Fibroblast of the aortic adventitia (primary cell): ENCODE data around the gene SRSF3. TPM values are rescaled to one million over a fixed set of nuclear protein-coding genes. Genes with fewer than 3 reads are reported as not detected.
"Not testable (repeated sequence)": the region's sequence is repeated elsewhere in the genome, so short reads cannot be mapped to it uniquely, and the experiment has no call there.

Source experiments
- DNase-seq: peaks from one replicate; pipeline ENCODE4 v3.0.0-alpha.2; 2010; ENCODE audit warnings: low read depth
- H3K4me3 ChIP-seq: 2 replicates; pipeline ENCODE4 v1.5.1; 2011; ENCODE audit warnings: low read depth, mild to moderate bottlenecking, control low read depth, low read length, moderate library complexity
- total RNA-seq: library from RNA; depleted of rRNA; stranded (reverse); fragments of >200 nt; gene quantifications from 2 replicates; pipeline ENCODE4 v1.2.3, GENCODE V29; 2012; ENCODE audit warnings: low replicate concordance
- TF ChIP-seq, protein P1 (sequence below): IDR thresholded peaks from 2 replicates; pipeline ENCODE4 v1.5.1; 2011; ENCODE audit warnings: mild to moderate bottlenecking, low read length, control low read depth, inconsistent platforms; ENCODE audit not compliant: insufficient read depth

Gene SRSF3
- total RNA-seq, 1 donor, result 181 TPM

DNA sequence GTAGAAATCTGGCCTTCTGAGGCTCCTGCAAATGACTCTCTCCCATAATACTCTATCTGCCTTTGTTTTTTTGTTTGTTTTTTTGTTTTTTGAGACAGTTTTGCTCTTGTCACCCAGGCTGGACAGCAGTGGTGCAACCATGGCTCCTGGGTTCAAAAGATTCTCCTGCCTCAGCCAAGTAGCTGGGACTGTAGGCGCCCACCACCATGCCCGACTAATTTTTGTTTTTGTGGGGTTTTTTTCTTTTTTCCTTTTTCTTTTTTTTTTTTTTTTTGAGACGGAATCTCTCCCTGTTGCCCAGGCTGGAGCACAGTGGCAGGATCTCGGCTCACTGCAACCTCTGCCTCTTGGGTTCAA lies 30.3 kb upstream of the SRSF3 start:
- TF ChIP-seq, protein P1, sequence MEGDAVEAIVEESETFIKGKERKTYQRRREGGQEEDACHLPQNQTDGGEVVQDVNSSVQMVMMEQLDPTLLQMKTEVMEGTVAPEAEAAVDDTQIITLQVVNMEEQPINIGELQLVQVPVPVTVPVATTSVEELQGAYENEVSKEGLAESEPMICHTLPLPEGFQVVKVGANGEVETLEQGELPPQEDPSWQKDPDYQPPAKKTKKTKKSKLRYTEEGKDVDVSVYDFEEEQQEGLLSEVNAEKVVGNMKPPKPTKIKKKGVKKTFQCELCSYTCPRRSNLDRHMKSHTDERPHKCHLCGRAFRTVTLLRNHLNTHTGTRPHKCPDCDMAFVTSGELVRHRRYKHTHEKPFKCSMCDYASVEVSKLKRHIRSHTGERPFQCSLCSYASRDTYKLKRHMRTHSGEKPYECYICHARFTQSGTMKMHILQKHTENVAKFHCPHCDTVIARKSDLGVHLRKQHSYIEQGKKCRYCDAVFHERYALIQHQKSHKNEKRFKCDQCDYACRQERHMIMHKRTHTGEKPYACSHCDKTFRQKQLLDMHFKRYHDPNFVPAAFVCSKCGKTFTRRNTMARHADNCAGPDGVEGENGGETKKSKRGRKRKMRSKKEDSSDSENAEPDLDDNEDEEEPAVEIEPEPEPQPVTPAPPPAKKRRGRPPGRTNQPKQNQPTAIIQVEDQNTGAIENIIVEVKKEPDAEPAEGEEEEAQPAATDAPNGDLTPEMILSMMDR, result no peak
- no peak overlapping the region for H3K4me3 ChIP-seq
- no peak for DNase-seq

DNA sequence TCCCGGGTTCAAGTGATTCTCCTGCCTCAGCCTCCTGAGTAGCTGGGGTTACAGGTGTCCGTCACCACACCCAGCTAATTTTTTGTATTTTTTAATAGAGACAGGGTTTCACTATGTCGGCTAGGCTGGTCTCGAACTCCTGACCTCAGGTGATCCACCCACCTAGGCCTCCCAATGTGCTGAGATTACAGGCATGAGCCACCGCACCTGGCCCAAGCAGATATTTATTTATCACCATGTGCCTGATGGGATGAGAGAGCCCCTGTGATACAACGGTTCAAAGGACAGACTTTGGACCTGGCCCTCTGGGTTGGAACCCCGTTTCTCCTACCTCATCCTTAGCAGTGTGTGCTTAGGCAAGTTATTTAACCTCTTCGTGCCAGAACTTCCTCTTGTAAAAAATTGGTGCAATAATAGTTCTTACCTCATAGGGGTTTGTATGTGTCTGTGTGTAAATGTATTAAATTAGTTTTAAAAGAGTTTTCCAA lies 27.7 kb upstream of the SRSF3 start:
- DNase-seq, result no peak
- H3K4me3 ChIP-seq, result no peak overlapping the region
- TF ChIP-seq, protein P1, result no peak

- no peak for DNase-seq
- TF ChIP-seq, protein P1, result no peak
- no peak overlapping the region for H3K4me3 ChIP-seq
Observed at GRCh38 chr6:36570264-36570663, 23.9 kb upstream of the SRSF3 start.

GRCh38 chr6:36571122-36572043 lies 22.8 kb upstream of the SRSF3 start:
- no peak for DNase-seq
- TF ChIP-seq, protein P1, result no peak

DNA sequence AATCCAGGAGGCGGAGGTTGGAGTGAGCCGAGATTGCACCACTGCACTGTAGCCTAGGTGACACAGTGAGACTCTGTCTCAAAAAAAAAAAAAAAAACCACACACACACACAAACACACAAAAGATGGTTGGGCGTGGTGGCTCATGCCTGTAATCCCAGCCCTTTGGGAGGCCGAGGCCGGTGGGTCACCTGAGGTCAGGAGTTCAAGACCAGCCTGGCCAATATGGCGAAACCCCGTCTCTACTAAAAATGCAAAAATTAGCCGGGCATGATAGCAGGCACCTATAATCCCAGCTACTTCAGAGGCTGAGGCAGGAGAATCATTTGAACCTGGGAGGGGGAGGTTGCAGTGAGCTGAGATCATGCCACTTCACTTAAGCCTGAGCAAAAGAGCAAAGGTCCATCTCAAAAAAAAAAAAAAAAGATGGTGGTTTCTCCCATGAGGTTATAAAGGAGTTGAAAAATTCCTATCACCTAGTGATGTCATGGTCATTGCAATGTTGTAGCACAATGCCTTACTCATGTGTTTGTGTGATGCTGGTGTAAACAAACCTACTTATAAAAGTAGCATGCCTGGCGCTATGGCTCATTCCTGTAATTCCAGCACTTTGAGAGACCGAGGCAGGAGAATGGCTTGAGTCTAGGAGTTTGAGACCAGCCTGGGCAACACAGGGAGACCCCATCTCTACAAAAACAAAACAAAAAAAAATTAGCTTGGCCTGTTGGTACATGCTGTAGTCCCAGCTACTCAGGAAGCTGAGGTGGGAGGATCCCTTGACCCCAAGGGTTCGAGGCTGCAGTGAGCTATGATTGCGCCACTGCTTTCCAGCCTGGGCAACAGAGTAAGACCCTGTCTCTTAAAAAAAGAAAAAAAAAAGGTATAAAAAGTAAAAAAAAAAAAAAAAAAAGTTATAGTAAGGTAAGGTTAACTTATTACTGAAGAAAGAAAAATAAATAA lies 21.5 kb upstream of the SRSF3 start:
- not testable (repeated sequence) for H3K4me3 ChIP-seq, DNase-seq

More at GRCh38 chr6:36571122-36572043, 22.8 kb upstream of the SRSF3 start:
- no peak overlapping the region for H3K4me3 ChIP-seq

DNA sequence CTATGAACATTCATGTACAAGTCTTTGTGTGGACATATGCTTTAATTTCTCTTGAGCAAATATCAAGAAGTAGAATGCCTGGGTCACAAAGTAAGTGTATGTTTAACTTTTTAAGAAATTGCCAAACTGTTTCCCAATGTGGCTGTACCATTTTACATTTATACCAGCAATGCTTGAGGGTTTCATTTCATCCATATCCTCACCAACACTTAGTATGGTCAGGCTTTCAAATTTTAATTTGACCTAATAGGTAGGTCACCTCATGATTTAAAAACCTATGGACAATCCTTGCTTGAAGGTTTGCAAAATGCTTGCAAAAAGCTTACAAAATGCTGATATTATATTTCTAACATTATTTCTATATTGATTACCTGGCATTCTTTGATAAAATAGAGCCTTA lies 19.5 kb upstream of the SRSF3 start:
- H3K4me3 ChIP-seq, result no peak overlapping the region

More for the DNA sequence above, 19.5 kb upstream of the SRSF3 start:
- DNase-seq, result no peak
- TF ChIP-seq, protein P1, result no peak
